Transverse colon (tissue), 4 donors: ENCODE results near the gene IRF5. TPM values are rescaled to one million over a fixed set of nuclear protein-coding genes. Genes with fewer than 3 reads are reported as not detected.
"Not testable (repeated sequence)": the region's sequence is repeated elsewhere in the genome, so short reads cannot be mapped to it uniquely, and the experiment has no call there.

Source experiments
- DNase-seq: peaks from one replicate; pipeline ENCODE4 v3.0.0-alpha.2; 2019
- H3K27ac ChIP-seq, 4 donors: fragments of 200-600 bp; sonication (generic); 2 replicates each; pipeline ENCODE4 v1.5.1; 2016 to 2018; ENCODE audit warnings: inconsistent platforms in 4 of 4
- H3K27me3 ChIP-seq: fragments of 200-600 bp; sonication (generic); 2 replicates; pipeline ENCODE4 v1.5.1; 2017; ENCODE audit warnings: inconsistent platforms
- H3K36me3 ChIP-seq, 4 donors: fragments of 200-600 bp; sonication (generic); 2 replicates each; pipeline ENCODE4 v1.5.1; 2017 to 2019; ENCODE audit warnings: inconsistent platforms in 4 of 4
- H3K4me1 ChIP-seq, 4 donors: fragments of 200-600 bp; sonication (generic); 2 replicates each; pipeline ENCODE4 v1.5.1; 2017 to 2020; ENCODE audit warnings: inconsistent platforms in 4 of 4
- H3K4me3 ChIP-seq, 4 donors: fragments of 200-600 bp; sonication (generic); 1 replicate in 1 of 4; 2 replicates in 3 of 4; pipeline versions ENCODE4 v1.5.1 to v1.6.1; 2017 to 2019; ENCODE audit warnings: inconsistent platforms in 4 of 4
- H3K9me3 ChIP-seq, 2 donors: fragments of 200-600 bp; sonication (generic); 2 replicates each; pipeline ENCODE4 v1.5.1; 2017 to 2019; ENCODE audit warnings: inconsistent platforms in 2 of 2
- EP300 ChIP-seq: sonication (generic); formaldehyde crosslinking; IDR thresholded peaks from one replicate; pipeline ENCODE4 v1.6.1; 2017; ENCODE audit warnings: antibody characterized with exemption, low read depth
- POLR2A ChIP-seq: fragments of 450-650 bp; IDR thresholded peaks from one replicate; pipeline ENCODE4 v1.6.1; 2016; ENCODE audit warnings: antibody characterized with exemption, mild to moderate bottlenecking, moderate library complexity
- POLR2AphosphoS5 ChIP-seq, 3 donors: sonication (generic); formaldehyde crosslinking; IDR thresholded peaks; one replicate each; pipeline ENCODE4 v1.6.1; 2016; ENCODE audit warnings: antibody characterized with exemption in 3 of 3
- WGBS, 2 donors: methylation state at CpG; one replicate each; pipeline ENCODE4 v1.1.5; 2018; ENCODE audit warnings: low coverage in 1 of 2; 5-methylcytosine and 5-hydroxymethylcytosine counted together
- in situ Hi-C, 4 donors: fragments of 200-750 bp; cut with MboI; loops; one replicate each; pipeline versions ENCODE4 v1.15.0 to v1.15.1; 2017; ENCODE audit warnings: low sequenced_read_pairs in 3 of 4, low pct_ligation_motif_present in 1 of 4, low pct_unique_long_range_greater_than_20kb in 1 of 4
- intact Hi-C: fragments of 100-400 bp; cut with DNase I; formaldehyde crosslinking; loops from one replicate; pipeline ENCODE4 v1.15.1; 2023; ENCODE audit warnings: low total_unique reads
- total RNA-seq, 4 donors: library from RNA; depleted of rRNA; stranded (reverse); fragments of >200 nt; gene quantifications; one replicate each; pipeline ENCODE4 v1.1.0, GENCODE V29; 2016
- TF ChIP-seq, protein P1 (sequence below), 5 experiments: fragments of 200-600 bp in 3 of 5; fragments of 450-650 bp in 2 of 5; sonication (generic) in 3 of 5; IDR thresholded peaks; 1 replicate in 2 of 5; 2 replicates in 3 of 5; pipeline ENCODE4 v1.5.1; 2016 to 2017; ENCODE audit warnings: antibody characterized with exemption in 5 of 5, inconsistent platforms in 3 of 5, mild to moderate bottlenecking in 2 of 5, moderate library complexity in 1 of 5

The IRF5 gene
- total RNA-seq, 4 donors from 2014 or later: 2.2 to 10.0 (median 6.2) TPM

DNA sequence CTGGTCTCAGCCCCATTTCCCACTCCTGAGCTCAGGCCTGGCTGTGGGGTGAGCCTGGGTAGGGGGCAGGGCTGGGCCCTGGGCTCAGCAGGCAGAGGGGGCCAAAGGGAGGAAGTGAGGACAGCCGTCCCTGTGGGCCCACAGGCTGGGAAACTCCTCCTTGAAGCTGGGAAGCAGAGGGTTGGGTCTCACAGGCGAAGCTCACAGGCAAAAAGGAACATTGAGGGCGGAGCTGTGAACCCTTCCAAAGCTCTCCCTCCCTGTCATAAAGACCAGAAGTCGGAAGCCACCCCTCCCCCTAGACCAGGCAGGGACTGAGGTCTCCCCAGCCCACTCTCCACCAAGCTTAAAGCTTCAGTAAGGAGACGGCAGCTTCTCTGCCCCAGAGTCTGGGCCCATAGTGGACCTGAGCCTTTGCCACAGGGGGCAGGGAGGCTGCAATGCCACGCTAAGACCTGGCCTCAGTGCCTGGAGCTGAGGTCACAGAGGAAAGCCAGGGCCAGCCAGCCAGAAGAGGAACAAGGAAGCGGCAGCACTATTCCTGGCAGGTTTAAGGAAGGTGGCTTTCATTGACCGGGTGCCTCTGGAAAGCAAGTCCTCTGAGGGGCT, 26.2 kb upstream of the IRF5 start:
- peak overlapping the region in 1 of 4 donors; percentile 47 for H3K27ac ChIP-seq

DNA sequence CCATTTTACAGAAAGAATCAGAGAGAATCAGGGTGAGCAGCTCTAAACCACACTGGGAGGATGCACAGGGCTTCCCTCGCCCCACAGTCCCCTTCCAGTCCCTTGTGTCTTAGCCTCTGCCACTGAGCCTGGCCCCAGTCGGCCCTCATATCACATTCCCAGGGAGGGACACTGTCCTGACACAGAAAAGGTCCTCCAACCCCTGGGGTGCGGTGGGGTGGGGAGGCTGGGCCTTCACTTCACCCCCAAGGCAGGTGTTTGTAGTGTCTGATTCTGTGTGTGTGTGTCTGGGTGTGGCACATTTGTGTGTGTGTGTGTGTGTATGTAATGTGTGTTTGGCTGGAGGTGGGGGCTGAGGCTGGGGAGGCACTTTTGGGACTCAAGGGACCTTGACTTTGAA, 25.4 kb upstream of the IRF5 start:
- Histone ChIP-seq H3K4me3 (no peak overlapping the region), H3K27me3 (peaks cover 67% of the 10 kb centered on the region), H3K27ac (no peak overlapping the region), H3K36me3 (no peaks in the 10 kb centered on the region), H3K9me3 (no peaks in the 10 kb centered on the region), H3K4me1 (peaks cover 7 to 37% (median 29%) of the 10 kb centered on the region in 4 donors)
- in situ Hi-C loops: no loop called here
- TF ChIP-seq, protein P1, sequence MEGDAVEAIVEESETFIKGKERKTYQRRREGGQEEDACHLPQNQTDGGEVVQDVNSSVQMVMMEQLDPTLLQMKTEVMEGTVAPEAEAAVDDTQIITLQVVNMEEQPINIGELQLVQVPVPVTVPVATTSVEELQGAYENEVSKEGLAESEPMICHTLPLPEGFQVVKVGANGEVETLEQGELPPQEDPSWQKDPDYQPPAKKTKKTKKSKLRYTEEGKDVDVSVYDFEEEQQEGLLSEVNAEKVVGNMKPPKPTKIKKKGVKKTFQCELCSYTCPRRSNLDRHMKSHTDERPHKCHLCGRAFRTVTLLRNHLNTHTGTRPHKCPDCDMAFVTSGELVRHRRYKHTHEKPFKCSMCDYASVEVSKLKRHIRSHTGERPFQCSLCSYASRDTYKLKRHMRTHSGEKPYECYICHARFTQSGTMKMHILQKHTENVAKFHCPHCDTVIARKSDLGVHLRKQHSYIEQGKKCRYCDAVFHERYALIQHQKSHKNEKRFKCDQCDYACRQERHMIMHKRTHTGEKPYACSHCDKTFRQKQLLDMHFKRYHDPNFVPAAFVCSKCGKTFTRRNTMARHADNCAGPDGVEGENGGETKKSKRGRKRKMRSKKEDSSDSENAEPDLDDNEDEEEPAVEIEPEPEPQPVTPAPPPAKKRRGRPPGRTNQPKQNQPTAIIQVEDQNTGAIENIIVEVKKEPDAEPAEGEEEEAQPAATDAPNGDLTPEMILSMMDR (IDR thresholded peaks at IDR 0.05): no peak
- TF ChIP-seq POLR2AphosphoS5 (IDR thresholded peaks at IDR 0.05) (no peak), EP300 (no peak), POLR2A (no peak)
- DNase-seq: no peak
- intact Hi-C loops: no loop called here
- 60% methylated on average over 3 of the region's 3 CpGs; no CpG with 5 or more reads in 1 of the 2 donors for WGBS, 2 donors

More for the DNA sequence above, 26.2 kb upstream of the IRF5 start:
- DNase-seq: peak; percentile 55
- Histone ChIP-seq H3K36me3 (no peaks in the 10 kb centered on the region), H3K4me1 (peaks cover 7 to 37% (median 29%) of the 10 kb centered on the region in 4 donors), H3K4me3 (no peak overlapping the region), H3K9me3 (no peaks in the 10 kb centered on the region), H3K27me3 (peaks cover 63% of the 10 kb centered on the region)
- WGBS, 2 donors: 63% methylated on average over 8 of the region's 8 CpGs; no CpG with 5 or more reads in 1 of the 2 donors
- intact Hi-C loops: no loop called here
- in situ Hi-C loops: no loop called here
- no peak for TF ChIP-seq POLR2AphosphoS5 (IDR thresholded peaks at IDR 0.05)
- TF ChIP-seq POLR2A: no peak
- TF ChIP-seq EP300: no peak
- TF ChIP-seq, protein P1 (IDR thresholded peaks at IDR 0.05): no peak

DNA sequence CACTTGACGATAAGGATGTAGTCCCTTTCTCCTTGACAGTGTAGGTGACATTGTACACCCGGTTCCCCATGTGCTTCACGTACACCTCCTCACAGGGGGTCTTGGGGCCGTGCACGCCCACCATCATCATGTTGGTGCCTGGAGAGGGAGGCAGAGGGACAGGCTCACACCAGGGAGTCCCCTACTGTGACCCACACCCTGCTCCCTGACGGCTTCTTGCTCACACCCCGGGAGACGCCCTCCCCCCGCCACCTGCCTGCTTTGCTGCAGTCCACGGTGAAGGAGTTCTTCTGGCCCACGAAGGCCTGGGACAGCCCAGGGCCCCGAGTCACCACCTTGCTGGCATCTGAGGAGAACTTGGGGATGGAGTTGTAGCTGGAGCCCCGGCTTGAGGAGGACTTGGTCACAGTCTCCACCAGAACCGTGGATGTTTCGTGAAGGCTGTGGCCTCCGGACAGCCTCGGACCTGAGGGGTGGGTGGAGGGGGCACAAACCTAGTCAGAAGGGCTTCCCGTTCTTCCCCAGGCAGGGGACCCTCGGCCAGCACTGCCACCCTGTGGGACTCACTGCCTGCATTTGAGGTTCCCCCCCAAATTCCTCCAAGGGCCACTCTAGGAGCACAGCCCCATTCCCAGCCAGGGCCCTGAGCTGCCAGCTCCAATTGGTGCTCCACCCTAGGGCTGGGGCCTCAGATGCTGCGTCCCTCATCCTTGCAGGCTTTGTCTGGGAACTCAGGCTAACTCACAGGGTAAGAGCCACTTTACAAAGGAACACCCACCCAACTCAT, 24.8 kb upstream of the IRF5 start:
- in situ Hi-C loops, intact Hi-C loops, DNase-seq, H3K36me3 ChIP-seq, H3K4me3 ChIP-seq, H3K27ac ChIP-seq, H3K9me3 ChIP-seq: not testable (repeated sequence)
- H3K27me3 ChIP-seq: peaks cover 65% of the 10 kb centered on the region
- H3K4me1 ChIP-seq: peaks cover 7 to 37% (median 29%) of the 10 kb centered on the region in 4 donors
- WGBS, 2 donors: 100% methylated on average over 1 of the region's 20 CpGs; no CpG with 5 or more reads in 1 of the 2 donors

DNA sequence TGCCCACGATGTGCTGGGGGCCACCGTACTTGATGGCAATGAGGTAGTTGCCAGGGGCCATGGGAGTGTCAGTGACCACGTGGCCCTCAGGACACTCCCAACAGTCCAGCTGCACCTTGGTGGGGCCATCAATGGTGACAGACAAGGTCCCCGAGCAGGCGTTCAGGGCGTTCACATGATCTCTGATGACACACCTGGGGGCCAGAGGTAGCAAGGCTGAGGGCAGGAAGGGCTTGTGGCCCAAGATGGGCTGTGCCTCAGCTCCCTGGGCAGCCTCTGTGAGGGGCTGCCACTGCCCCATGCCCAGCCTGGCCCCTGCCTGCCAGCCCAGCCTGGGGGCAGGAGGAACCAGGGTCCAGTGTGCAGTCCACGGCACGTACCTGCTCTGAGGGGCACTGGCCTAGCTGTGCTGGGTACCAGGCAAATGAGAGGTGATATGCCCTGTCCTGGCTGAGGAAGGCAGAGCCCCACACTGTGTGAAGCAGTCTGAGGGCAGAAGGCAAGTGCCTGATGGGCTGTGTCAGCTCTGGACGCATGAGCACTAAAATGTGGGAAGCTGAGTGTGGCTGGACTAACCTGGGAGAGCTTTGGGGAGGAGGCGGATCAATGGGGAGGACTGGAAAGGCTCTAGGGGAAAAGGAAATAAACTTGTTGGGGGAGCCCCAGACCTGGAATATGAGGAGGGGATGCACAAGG, 23.7 kb upstream of the IRF5 start:
- no peaks in the 10 kb centered on the region for H3K9me3 ChIP-seq
- DNase-seq: no peak
- no peaks in the 10 kb centered on the region for H3K36me3 ChIP-seq
- intact Hi-C loops (no loop called here), in situ Hi-C loops (no loop called here)
- H3K4me3 ChIP-seq: no peak overlapping the region
- peaks cover 7 to 37% (median 29%) of the 10 kb centered on the region in 4 donors for H3K4me1 ChIP-seq
- no peak overlapping the region for H3K27ac ChIP-seq
- TF ChIP-seq POLR2AphosphoS5 (IDR thresholded peaks at IDR 0.05) (no peak), POLR2A (no peak), EP300 (no peak)
- TF ChIP-seq, protein P1 (IDR thresholded peaks at IDR 0.05): no peak
- WGBS, 2 donors: 72% methylated on average over 7 of the region's 10 CpGs; no CpG with 5 or more reads in 1 of the 2 donors
- H3K27me3 ChIP-seq: peaks cover 62% of the 10 kb centered on the region
